Pons (tissue), 1 donor: ENCODE measurements around the gene PLEKHN1.
A peak's percentile ranks its signal among the peaks of the same experiment; 100 is the strongest.

Experiments
- DNase-seq: peaks from one replicate; pipeline ENCODE4 v3.0.0-alpha.2; 2016; ENCODE audit warnings: low spot score

Gene PLEKHN1

DNA sequence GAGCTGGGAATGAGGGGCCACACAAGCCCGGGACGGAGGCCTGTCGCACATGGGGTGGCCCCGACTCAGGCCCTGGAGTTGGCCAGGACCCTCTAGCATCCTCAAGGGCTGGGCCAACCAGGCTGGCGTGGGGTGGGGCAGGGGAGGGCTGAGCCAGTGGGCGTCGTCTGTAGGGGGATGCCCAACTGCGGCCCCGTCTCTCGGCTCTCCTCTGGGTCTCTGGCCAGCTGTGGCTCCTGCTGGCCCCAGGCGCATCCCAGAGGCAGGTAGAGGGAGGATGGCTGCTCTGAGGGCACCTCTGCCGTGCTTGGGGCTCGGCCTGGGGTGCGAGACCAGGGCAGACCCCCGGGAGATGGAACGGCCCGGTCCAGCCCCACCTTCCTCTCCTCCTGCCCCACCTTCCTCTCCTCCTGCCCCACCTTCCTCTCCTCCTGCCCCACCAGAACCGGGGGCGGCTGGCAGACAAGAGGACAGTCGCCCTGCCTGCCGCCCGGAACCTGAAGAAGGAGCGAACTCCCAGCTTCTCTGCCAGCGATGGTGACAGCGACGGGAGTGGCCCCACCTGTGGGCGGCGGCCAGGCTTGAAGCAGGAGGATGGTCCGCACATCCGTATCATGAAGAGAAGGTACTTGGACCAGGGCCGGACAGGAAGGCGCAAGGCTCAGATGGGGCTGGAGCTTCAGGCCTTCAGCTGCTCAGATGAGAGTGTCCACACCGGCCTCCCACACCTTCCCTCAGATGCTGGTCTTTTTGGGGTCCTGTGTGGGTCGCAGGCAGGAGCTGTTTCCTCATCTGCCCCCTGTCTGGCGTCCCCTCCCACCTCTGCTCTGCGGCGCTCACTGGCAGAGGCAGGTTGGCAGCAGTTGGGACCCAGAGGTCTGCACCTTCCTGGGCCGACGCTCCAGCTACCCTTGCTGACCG lies 36.3 kb upstream of the PLEKHN1 start:
- no peak for DNase-seq

- DNase-seq = no peak
These were observed 35.6 kb upstream of the PLEKHN1 start for GRCh38 chr1:930633-931138.

GRCh38 chr1:931380-932172 lies 34.7 kb upstream of the PLEKHN1 start:
- no peak for DNase-seq

- no peak for DNase-seq
These were observed 34.1 kb upstream of the PLEKHN1 start for GRCh38 chr1:932173-932510.

GRCh38 chr1:932776-933602 lies 33.3 kb upstream of the PLEKHN1 start:
- no peak for DNase-seq

DNA sequence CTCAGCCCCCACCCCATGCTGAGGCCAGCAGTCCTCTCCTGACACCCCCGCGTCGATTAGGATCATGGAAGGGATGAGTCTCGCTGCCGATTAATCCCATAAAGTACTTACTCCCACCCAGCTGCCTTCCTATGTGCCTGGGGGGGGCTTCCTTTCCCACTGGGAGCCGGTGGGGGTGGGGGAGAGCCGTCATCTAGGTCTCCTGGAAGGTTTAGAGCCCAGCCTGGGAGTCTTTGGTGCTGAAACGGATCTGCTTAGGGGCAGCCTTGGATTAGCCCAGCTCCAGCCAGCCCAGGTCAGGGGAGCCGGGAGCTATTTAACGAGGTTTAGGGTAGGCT lies 32.7 kb upstream of the PLEKHN1 start:
- DNase-seq = no peak

DNA sequence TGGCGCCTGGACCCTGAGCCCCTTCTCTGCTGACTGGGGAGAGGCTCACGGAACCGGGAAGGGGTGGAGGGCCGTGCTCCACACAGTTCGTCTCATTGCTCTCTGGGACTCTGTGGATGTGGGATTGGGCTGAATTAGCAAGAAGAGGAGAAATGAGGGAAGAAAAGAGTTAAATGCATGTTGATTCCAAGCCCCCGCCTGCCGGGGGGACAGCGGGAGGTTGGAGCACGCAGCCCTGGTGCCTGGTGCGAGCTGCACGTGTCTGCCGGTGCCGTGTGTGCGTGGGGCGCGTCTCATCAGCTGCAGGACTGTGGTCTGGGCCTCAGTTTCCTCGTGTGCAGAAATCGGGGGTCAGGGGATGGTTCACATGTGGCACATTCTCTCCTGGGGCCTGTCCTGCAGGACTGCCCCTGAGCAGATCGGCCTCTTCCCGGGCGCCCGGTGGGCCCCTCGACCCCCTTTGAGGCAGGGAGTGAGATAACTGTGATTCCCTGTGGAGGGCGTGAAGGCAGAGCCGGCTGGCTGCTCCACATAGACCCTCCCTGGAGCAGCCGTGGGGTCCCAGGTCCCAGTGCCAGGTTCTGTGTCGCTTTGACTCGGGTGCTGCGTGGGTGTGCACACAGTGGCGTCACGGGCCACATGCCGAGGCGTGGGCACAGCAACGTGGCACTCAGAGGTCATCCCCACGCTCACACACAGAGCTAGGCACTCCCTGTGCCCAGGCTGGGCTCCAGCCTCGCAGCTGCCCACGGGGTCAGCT lies 31.1 kb upstream of the PLEKHN1 start:
- DNase-seq = no peak

- DNase-seq = no peak
These were observed 30.5 kb upstream of the PLEKHN1 start for GRCh38 chr1:935751-936231.

DNA sequence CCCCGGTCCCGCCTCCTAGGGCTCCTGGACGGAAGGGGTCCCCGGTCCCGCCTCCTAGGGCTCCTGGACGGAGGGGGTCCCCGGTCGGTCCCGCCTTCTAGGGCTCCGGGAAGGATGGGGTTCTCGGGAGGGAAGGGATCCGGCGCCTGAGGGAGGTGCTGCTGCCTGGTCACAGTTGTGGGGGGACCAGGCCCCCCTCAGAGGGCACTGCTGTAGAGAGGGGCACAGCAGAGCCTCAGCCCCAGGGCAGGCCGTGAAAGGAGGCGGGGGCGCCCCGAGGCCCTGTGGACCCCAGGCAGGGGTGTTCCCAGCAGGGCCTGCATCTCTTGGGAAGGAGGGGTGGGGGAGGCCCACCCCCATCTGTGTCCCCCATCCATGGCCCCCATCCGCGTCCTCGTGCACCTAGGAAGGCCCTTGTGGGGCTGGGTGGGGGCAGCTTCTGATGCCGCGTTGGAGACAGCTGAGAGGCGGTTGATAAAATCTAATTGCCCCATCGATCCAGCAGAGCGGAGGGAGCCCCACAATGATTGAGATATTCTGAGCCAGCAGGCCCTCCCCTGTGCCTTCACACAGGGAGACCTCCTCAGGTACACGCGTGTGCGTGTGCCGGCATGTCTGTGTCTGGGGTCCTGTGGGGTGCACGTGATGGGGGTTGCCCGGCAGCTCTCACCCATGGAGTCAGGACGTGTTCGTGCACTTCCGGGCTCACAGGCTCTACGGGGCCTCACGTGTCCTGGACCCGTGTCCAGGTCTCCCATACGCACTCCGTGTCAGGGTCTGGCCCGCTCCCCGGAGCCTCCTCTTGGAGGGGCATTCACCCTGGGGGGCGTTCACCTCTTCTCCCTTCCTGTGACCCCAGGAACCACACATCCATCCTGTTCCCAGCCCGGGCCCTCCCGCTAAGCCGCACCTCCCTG lies 29.7 kb upstream of the PLEKHN1 start:
- DNase-seq = no peak

DNA sequence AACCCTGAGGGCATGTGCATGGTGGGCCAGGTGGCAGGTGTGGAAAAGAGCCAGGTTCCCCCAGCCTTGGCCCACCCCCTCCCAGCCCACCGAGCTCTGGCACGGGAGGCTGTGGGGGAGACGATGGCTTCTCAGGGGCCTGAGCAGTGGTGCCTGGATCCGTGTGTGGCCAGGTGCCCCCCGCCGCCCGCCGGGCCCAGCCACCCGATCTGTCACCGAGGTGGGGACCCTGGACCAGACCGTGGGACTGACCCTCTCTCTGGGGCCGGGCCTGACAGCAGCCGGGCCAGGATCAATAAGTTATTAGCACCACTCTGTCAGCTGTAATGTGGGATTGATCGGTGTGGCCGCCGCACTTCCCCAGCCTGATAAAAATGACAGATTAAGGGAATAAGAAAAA lies 28.8 kb upstream of the PLEKHN1 start:
- no peak for DNase-seq

GRCh38 chr1:938088-938683 lies 28.1 kb upstream of the PLEKHN1 start:
- DNase-seq = no peak

GRCh38 chr1:938711-939489 lies 27.4 kb upstream of the PLEKHN1 start:
- DNase-seq = no peak

GRCh38 chr1:939511-940106 lies 26.7 kb upstream of the PLEKHN1 start:
- DNase-seq = no peak

- peak; percentile 8 for DNase-seq
These were observed 25.9 kb upstream of the PLEKHN1 start for GRCh38 chr1:940107-941014.

GRCh38 chr1:941015-941587 lies 25.2 kb upstream of the PLEKHN1 start:
- no peak for DNase-seq

GRCh38 chr1:941588-942383 lies 24.5 kb upstream of the PLEKHN1 start:
- DNase-seq = no peak
